Hematopoietic multipotent progenitor cell treated with erythropoietin and hydrocortisone succinate and interleukin-3 and kit ligand, for 6 days (in vitro differentiated cells): ENCODE measurements around the gene MPHOSPH9.
"Not testable (repeated sequence)": the region's sequence is repeated elsewhere in the genome, so short reads cannot be mapped to it uniquely, and the experiment has no call there.

ENCODE experiments used
- DNase-seq: peaks from one replicate; pipeline ENCODE4 v3.0.0-alpha.2; 2015

Gene MPHOSPH9

GRCh38 chr12:123225443-123225842, 7.5 kb downstream of the MPHOSPH9 start:
- DNase-seq = no peak

GRCh38 chr12:123223241-123223668, 9.7 kb downstream of the MPHOSPH9 start:
- DNase-seq = no peak

- not testable (repeated sequence) for DNase-seq
Measured at GRCh38 chr12:123207815-123208214, 25.1 kb downstream of the MPHOSPH9 start.

- DNase-seq = not testable (repeated sequence)
Measured at GRCh38 chr12:123206794-123207193, 26.1 kb downstream of the MPHOSPH9 start.

- no peak for DNase-seq
Measured at GRCh38 chr12:123200414-123200813, 32.5 kb downstream of the MPHOSPH9 start.

GRCh38 chr12:123199936-123200335, 33.0 kb downstream of the MPHOSPH9 start:
- no peak for DNase-seq

- no peak for DNase-seq
Measured at GRCh38 chr12:123187637-123188036, 45.3 kb downstream of the MPHOSPH9 start.

- no peak for DNase-seq
Measured at GRCh38 chr12:123180171-123180570, 52.8 kb downstream of the MPHOSPH9 start.

- no peak for DNase-seq
Measured at GRCh38 chr12:123171967-123172366, 61.0 kb downstream of the MPHOSPH9 start.

GRCh38 chr12:123167329-123167728, 65.6 kb downstream of the MPHOSPH9 start:
- no peak for DNase-seq

GRCh38 chr12:123165537-123165936, 67.4 kb downstream of the MPHOSPH9 start:
- DNase-seq = no peak

- DNase-seq = no peak
Measured at GRCh38 chr12:123164710-123165261, 68.2 kb downstream of the MPHOSPH9 start.

GRCh38 chr12:123164222-123164621, 68.7 kb downstream of the MPHOSPH9 start:
- DNase-seq = no peak

GRCh38 chr12:123163227-123163626, 69.7 kb downstream of the MPHOSPH9 start:
- no peak for DNase-seq

- no peak for DNase-seq
Measured at GRCh38 chr12:123160801-123161487, 72.0 kb downstream of the MPHOSPH9 start.

- DNase-seq = no peak
Measured at GRCh38 chr12:123153906-123154305, 79.0 kb downstream of the MPHOSPH9 start.

GRCh38 chr12:123152833-123153232, 80.1 kb downstream of the MPHOSPH9 start:
- no peak for DNase-seq

GRCh38 chr12:123151457-123152454, 81.2 kb downstream of the MPHOSPH9 start:
- DNase-seq = peak; percentile 29

- peak; percentile 70 for DNase-seq
Measured at GRCh38 chr12:123150744-123151456, 82.0 kb downstream of the MPHOSPH9 start, which contains the start of gene PITPNM2. Gene PITPNM2, minus strand, starts transcription at chr12:123151090. Its CDS starts 116,500 bp downstream, at chr12:123034590.

- peak; percentile 46 for DNase-seq
Measured at GRCh38 chr12:123150275-123150743, 82.6 kb downstream of the MPHOSPH9 start.

- peak; percentile 46 for DNase-seq
Measured at GRCh38 chr12:123149501-123150274, 83.3 kb downstream of the MPHOSPH9 start.

- DNase-seq = no peak
Measured at GRCh38 chr12:123149088-123149487, 83.9 kb downstream of the MPHOSPH9 start.
